A549 (cell line): Measurements from ENCODE around the gene RBBP7.

Experiments
- CEBPB ChIP-seq, 2 experiments: fragments of >200 bp in 1 of 2; sonication (Bioruptor Twin) in 1 of 2; formaldehyde crosslinking in 1 of 2; IDR thresholded peaks; 2 replicates each; pipeline ENCODE4 v1.6.1; 2012 to 2016
- CTCF ChIP-seq: fragments of >200 bp; sonication (Bioruptor Twin); formaldehyde crosslinking; IDR thresholded peaks from 3 replicates; pipeline ENCODE4 v1.5.1; 2016
- EHMT2 ChIP-seq: fragments of 200-600 bp; sonication (generic); IDR thresholded peaks from 2 replicates; pipeline ENCODE4 v1.6.1; 2016; ENCODE audit warnings: antibody characterized with exemption, low read depth, mild to moderate bottlenecking, moderate library complexity
- EP300 ChIP-seq, 2 experiments: fragments of >200 bp; sonication (Bioruptor Twin); formaldehyde crosslinking; IDR thresholded peaks; 2 replicates in 1 of 2; 3 replicates in 1 of 2; pipeline ENCODE4 v1.6.1; 2016 to 2017
- HOXA7 ChIP-seq: fragments of 250-450 bp; sonication (Bioruptor Pico); IDR thresholded peaks from 2 replicates; pipeline ENCODE4 v1.5.0; 2020; ENCODE audit warnings: mild to moderate bottlenecking, moderate library complexity
- KDM1A ChIP-seq: fragments of 200-600 bp; sonication (generic); IDR thresholded peaks from 2 replicates; pipeline ENCODE4 v1.6.1; 2016; ENCODE audit warnings: low read depth, mild to moderate bottlenecking
- KDM5A ChIP-seq: fragments of 200-600 bp; sonication (generic); IDR thresholded peaks from 2 replicates; pipeline ENCODE4 v1.6.1; 2016; ENCODE audit warnings: antibody characterized with exemption, mild to moderate bottlenecking
- MAX ChIP-seq: IDR thresholded peaks from 2 replicates; pipeline ENCODE4 v1.6.1; 2012
- PHF8 ChIP-seq: fragments of 200-600 bp; sonication (generic); IDR thresholded peaks from 2 replicates; pipeline ENCODE4 v1.6.1; 2016; ENCODE audit warnings: low read depth, mild to moderate bottlenecking, antibody characterized with exemption, moderate library complexity, borderline replicate concordance
- RFX5 ChIP-seq: fragments of 450-650 bp; IDR thresholded peaks from 2 replicates; pipeline ENCODE4 v1.7.1; 2014; ENCODE audit warnings: antibody characterized with exemption, mild to moderate bottlenecking, moderate library complexity
- SMC3 ChIP-seq: fragments of >200 bp; sonication (Bioruptor Twin); formaldehyde crosslinking; IDR thresholded peaks from 3 replicates; pipeline ENCODE4 v1.6.1; 2018; ENCODE audit warnings: inconsistent platforms
- TF ChIP-seq, protein P1 (sequence below): fragments of 150-350 bp; IDR thresholded peaks from 2 replicates; pipeline ENCODE4 v1.6.1; 2014; ENCODE audit warnings: low read depth, mild to moderate bottlenecking, low read length
- TF ChIP-seq, protein P2 (sequence below): IDR thresholded peaks from 2 replicates; pipeline ENCODE4 v1.6.1; 2012; ENCODE audit warnings: low read depth, borderline replicate concordance

GRCh38 chrX:16848541-16848940, 21.6 kb downstream of the RBBP7 start:
- no peak for TF ChIP-seq MAX
- TF ChIP-seq CTCF, result no peak
- TF ChIP-seq HOXA7 (CRISPR knock-in tag), result no peak
- TF ChIP-seq PHF8, result no peak
- no peak for TF ChIP-seq KDM5A
- TF ChIP-seq, protein P1, sequence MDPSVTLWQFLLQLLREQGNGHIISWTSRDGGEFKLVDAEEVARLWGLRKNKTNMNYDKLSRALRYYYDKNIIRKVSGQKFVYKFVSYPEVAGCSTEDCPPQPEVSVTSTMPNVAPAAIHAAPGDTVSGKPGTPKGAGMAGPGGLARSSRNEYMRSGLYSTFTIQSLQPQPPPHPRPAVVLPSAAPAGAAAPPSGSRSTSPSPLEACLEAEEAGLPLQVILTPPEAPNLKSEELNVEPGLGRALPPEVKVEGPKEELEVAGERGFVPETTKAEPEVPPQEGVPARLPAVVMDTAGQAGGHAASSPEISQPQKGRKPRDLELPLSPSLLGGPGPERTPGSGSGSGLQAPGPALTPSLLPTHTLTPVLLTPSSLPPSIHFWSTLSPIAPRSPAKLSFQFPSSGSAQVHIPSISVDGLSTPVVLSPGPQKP, result no peak
- no peak for TF ChIP-seq SMC3
- no peak for TF ChIP-seq EHMT2
- no peak for TF ChIP-seq RFX5
- TF ChIP-seq EP300 (IDR thresholded peaks at IDR 0.05), result no peak
- TF ChIP-seq KDM1A, result no peak
- TF ChIP-seq CEBPB (IDR thresholded peaks at IDR 0.05), result no peak
- TF ChIP-seq, protein P2, sequence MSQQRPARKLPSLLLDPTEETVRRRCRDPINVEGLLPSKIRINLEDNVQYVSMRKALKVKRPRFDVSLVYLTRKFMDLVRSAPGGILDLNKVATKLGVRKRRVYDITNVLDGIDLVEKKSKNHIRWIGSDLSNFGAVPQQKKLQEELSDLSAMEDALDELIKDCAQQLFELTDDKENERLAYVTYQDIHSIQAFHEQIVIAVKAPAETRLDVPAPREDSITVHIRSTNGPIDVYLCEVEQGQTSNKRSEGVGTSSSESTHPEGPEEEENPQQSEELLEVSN, result no peak
